Esophagus squamous epithelium (tissue), 4 donors: ENCODE data around the gene SPECC1.

Source experiments
- CTCF ChIP-seq, 6 experiments: fragments of 450-650 bp in 4 of 6; fragments of 200-600 bp in 2 of 6; sonication (generic) in 2 of 6; IDR thresholded peaks; one replicate each; pipeline ENCODE4 v1.5.1; 2016 to 2019; ENCODE audit warnings: antibody characterized with exemption in 6 of 6, mild to moderate bottlenecking in 4 of 6, moderate library complexity in 4 of 6
- POLR2A ChIP-seq, 4 donors: fragments of 450-650 bp; IDR thresholded peaks; one replicate each; pipeline ENCODE4 v1.6.1; 2017; ENCODE audit warnings: antibody characterized with exemption in 4 of 4, mild to moderate bottlenecking in 4 of 4, moderate library complexity in 3 of 4

- TF ChIP-seq CTCF (IDR thresholded peaks at IDR 0.05): no peak
- no peak for TF ChIP-seq POLR2A (IDR thresholded peaks at IDR 0.05)
Observed at GRCh38 chr17:20105539-20106280, 96.6 kb downstream of the SPECC1 start.
